ENCODE results near the gene SLC25A47.

GRCh38 chr14:100327128-100327527, 4.0 kb downstream of the SLC25A47 start:
- no peak for TF ChIP-seq CTCF (IDR thresholded peaks at IDR 0.05)
- TF ChIP-seq POLR2A (IDR thresholded peaks at IDR 0.05), result no peak

Measured in breast epithelium (tissue), 3 donors.